K562 (cell line): ENCODE results near the gene IFT81. TPM values are rescaled to one million over a fixed set of nuclear protein-coding genes. Genes with fewer than 3 reads are reported as not detected.

Source experiments
- ATAC-seq: fragments of 200-7000 bp; cut with Tn5 transposase; 3 replicates; pipeline ENCODE4 v1.9.1; 2020; ENCODE audit warnings: moderate library complexity
- BruUV-seq: library from RNA; stranded (reverse); fragments of 400-500 nt; replicated peaks from 2 replicates; lab custom pipeline; 2021; lab: Mats Ljungman, UMichigan
- CTCF ChIA-PET: fragments of 300-600 bp; formaldehyde crosslinking; extraction: SDS; loops from one replicate; lab custom pipeline; 2021; ENCODE audit warnings: low intra/inter-chr PET ratio; lab: Yijun Ruan, JAX
- POLR2A ChIA-PET: fragments of 300-600, 350-650 bp; sonication (Branson Sonifier 250); formaldehyde crosslinking; extraction: SDS; loops from one replicate; lab custom pipeline; 2021; ENCODE audit warnings: antibody characterized with exemption, inconsistent platforms; lab: Yijun Ruan, JAX
- DNase-seq, 4 experiments: peaks; one replicate each; pipeline versions ENCODE4 v3.0.0 to v3.0.0-alpha.2; 2011 to 2018; ENCODE audit warnings: low spot score in 3 of 4, mixed read lengths in 3 of 4; ENCODE audit errors: extremely low read depth in 1 of 4
- FAIRE-seq: peaks from 2 replicates; lab custom pipeline; 2011; peaks lifted over from hg19 to GRCh38; lab: Jason Lieb, UNC
- H2AFZ ChIP-seq: 2 replicates; pipeline ENCODE4 v1.6.0; 2011; ENCODE audit warnings: low read depth, low read length, control low read depth, inconsistent platforms
- H3K27ac ChIP-seq: fragments of 200-600 bp; 3 replicates; pipeline ENCODE4 v1.8.0; 2011; ENCODE audit warnings: low read depth, mild to moderate bottlenecking, control low read depth, inconsistent platforms, low read length, moderate library complexity, mixed read lengths; ENCODE audit errors: extremely low read depth
- H3K27me3 ChIP-seq, 2 experiments: fragments of 300-600 bp in 1 of 2; 2 replicates in 1 of 2; 3 replicates in 1 of 2; pipeline versions ENCODE4 v1.6.0 to v1.8.0; 2011; ENCODE audit warnings: inconsistent platforms in 2 of 2, low read length in 2 of 2, mild to moderate bottlenecking in 1 of 2, mixed read lengths in 1 of 2, moderate library complexity in 1 of 2; ENCODE audit not compliant: control insufficient read depth in 2 of 2, insufficient read depth in 2 of 2
- H3K36me3 ChIP-seq: fragments of 300-600 bp; 3 replicates; pipeline ENCODE4 v1.8.0; 2011; ENCODE audit warnings: mild to moderate bottlenecking, low read length, inconsistent platforms; ENCODE audit not compliant: control insufficient read depth, insufficient read depth
- H3K4me1 ChIP-seq, 2 experiments: fragments of 200-600 bp in 1 of 2; replicated peaks in 1 of 2; 2 replicates in 1 of 2; 3 replicates in 1 of 2; pipeline versions ENCODE4 v1.5.1 to v1.8.0; 2011; ENCODE audit warnings: inconsistent platforms in 2 of 2, low read length in 2 of 2, mild to moderate bottlenecking in 1 of 2, mixed read lengths in 1 of 2, moderate library complexity in 1 of 2; ENCODE audit not compliant: control insufficient read depth in 2 of 2, insufficient read depth in 2 of 2
- H3K4me2 ChIP-seq: 2 replicates; pipeline ENCODE4 v1.6.1; 2011; ENCODE audit warnings: low read length, control low read depth, inconsistent platforms, mixed read lengths; ENCODE audit not compliant: insufficient read depth
- H3K4me3 ChIP-seq: fragments of 200-600 bp; sonication (generic), shearing (Covaris generic); 2 replicates; pipeline ENCODE4 v1.5.1; 2016; ENCODE audit warnings: control low read depth, inconsistent platforms
- H3K79me2 ChIP-seq: fragments of 200-600 bp; 3 replicates; pipeline ENCODE4 v1.8.0; 2011; ENCODE audit warnings: low read length, inconsistent platforms; ENCODE audit not compliant: control insufficient read depth, insufficient read depth
- H3K9ac ChIP-seq, 2 experiments: 2 replicates each; pipeline versions ENCODE4 v1.6.0 to v1.6.1; 2011; ENCODE audit warnings: low read depth in 2 of 2, low read length in 2 of 2, control low read depth in 1 of 2, inconsistent platforms in 1 of 2, mild to moderate bottlenecking in 1 of 2, mixed read lengths in 1 of 2; ENCODE audit not compliant: insufficient read depth in 1 of 2
- H3K9me1 ChIP-seq: one replicate; pipeline ENCODE4 v1.6.0; 2011; ENCODE audit warnings: inconsistent platforms, mild to moderate bottlenecking, low read length, moderate library complexity; ENCODE audit not compliant: control insufficient read depth, insufficient read depth
- H3K9me3 ChIP-seq: replicated peaks from 2 replicates; pipeline ENCODE4 v1.5.1; 2011; ENCODE audit warnings: low read depth, low read length, inconsistent platforms; ENCODE audit not compliant: control insufficient read depth, insufficient read depth
- H4K20me1 ChIP-seq: replicated peaks from 2 replicates; pipeline ENCODE4 v1.6.1; 2011; ENCODE audit warnings: low read length, inconsistent platforms, mixed read lengths; ENCODE audit not compliant: control insufficient read depth, insufficient read depth
- ATF1 ChIP-seq, 2 experiments: fragments of 450-650 bp in 1 of 2; IDR thresholded peaks; 2 replicates each; pipeline ENCODE4 v1.6.1; 2016; ENCODE audit warnings: missing compliant biosample characterization in 1 of 2, missing genetic modification characterization in 1 of 2
- BDP1 ChIP-seq: IDR thresholded peaks from 3 replicates; pipeline ENCODE4 v1.6.1; 2011; ENCODE audit not compliant: insufficient read length, insufficient read depth
- DACH1 ChIP-seq: fragments of 450-650 bp; IDR thresholded peaks from 2 replicates; pipeline ENCODE4 v1.6.1; 2018; ENCODE audit not compliant: partially characterized antibody
- EHMT2 ChIP-seq: fragments of 450-650 bp; IDR thresholded peaks from 2 replicates; pipeline ENCODE4 v1.6.1; 2018; ENCODE audit warnings: antibody characterized with exemption
- FOXK2 ChIP-seq, 2 experiments: fragments of 450-650 bp; IDR thresholded peaks in 1 of 2; conservative IDR thresholded peaks in 1 of 2; 2 replicates each; pipeline ENCODE4 v1.6.1; 2016; ENCODE audit warnings: low read depth in 2 of 2, mild to moderate bottlenecking in 1 of 2
- ILF3 ChIP-seq: fragments of 450-650 bp; IDR thresholded peaks from 2 replicates; pipeline ENCODE4 v1.6.1; 2018; ENCODE audit warnings: antibody characterized with exemption, mild to moderate bottlenecking, moderate library complexity, borderline replicate concordance
- MTA3 ChIP-seq: fragments of 450-650 bp; formaldehyde crosslinking; IDR thresholded peaks from 2 replicates; pipeline ENCODE4 v1.6.1; 2017; ENCODE audit warnings: mild to moderate bottlenecking, borderline replicate concordance
- TCF7 ChIP-seq: sonication (generic); IDR thresholded peaks from 2 replicates; pipeline ENCODE4 v1.6.1; 2016; ENCODE audit warnings: antibody characterized with exemption, borderline replicate concordance
- TEAD2 ChIP-seq: fragments of 450-650 bp; IDR thresholded peaks from 2 replicates; pipeline ENCODE4 v1.6.1; 2016; ENCODE audit warnings: missing genetic modification characterization, control low read depth, missing compliant biosample characterization
- WGBS: fragments of 100-300 bp; shearing (Covaris generic); methylation state at CpG from one replicate; pipeline ENCODE4 v1.1.6; 2016; ENCODE audit warnings: low coverage, mixed read lengths; ENCODE audit not compliant: insufficient coverage; ENCODE audit errors: missing lambda C conversion rate; 5-methylcytosine and 5-hydroxymethylcytosine counted together
- in situ Hi-C: fragments of 300-500 bp; cut with MboI; formaldehyde crosslinking; loops from 4 replicates; pipeline ENCODE4 v1.15.0; 2018; ENCODE audit warnings: inconsistent platforms, mixed read lengths
- intact Hi-C: fragments of 100-400 bp; cut with micrococcal nuclease; formaldehyde crosslinking; loops from 2 replicates; pipeline ENCODE4 v1.14.2; 2022
- polyA plus RNA-seq, 8 experiments: library from polyadenylated mRNA; depleted of rRNA in 4 of 8; stranded (reverse) in 5 of 8; unstranded in 3 of 8; fragments of >200 nt; fragmentation: Nextera tagmentation in 2 of 8; fragmentation: Illumina TruSeq in 1 of 8; extraction: Ambion mirVana in 2 of 8; extraction: Trizol in 1 of 8; gene quantifications; 2 replicates each; pipeline versions ENCODE4 v1.2.1 to v1.2.3, GENCODE V29; 2011 to 2014; ENCODE audit warnings: inconsistent platforms in 1 of 8, missing spikeins in 1 of 8
- total RNA-seq, 7 experiments: library from RNA; depleted of rRNA in 6 of 7; stranded (reverse); fragments of >200 nt in 6 of 7; fragmentation: Illumina TruSeq in 2 of 7; extraction: Trizol in 2 of 7; gene quantifications; 2 replicates each; pipeline versions ENCODE4 v1.2.1 to v1.2.3, GENCODE V29; 2011 to 2021; ENCODE audit warnings: low replicate concordance in 1 of 7
- TF ChIP-seq, protein P1 (sequence below): fragments of 250-450 bp; sonication (Bioruptor Pico); IDR thresholded peaks from 2 replicates; pipeline ENCODE4 v1.4.0; 2020; ENCODE audit warnings: mild to moderate bottlenecking, moderate library complexity
- TF ChIP-seq, protein P2 (sequence below), 3 experiments: IDR thresholded peaks in 2 of 3; conservative IDR thresholded peaks in 1 of 3; 2 replicates each; pipeline ENCODE4 v1.5.1; 2011 to 2012; ENCODE audit warnings: low read length in 3 of 3, mild to moderate bottlenecking in 3 of 3, control low read depth in 2 of 3, improper control_type of control experiment in 1 of 3, inconsistent platforms in 1 of 3, low read depth in 1 of 3, mixed read lengths in 1 of 3, moderate library complexity in 1 of 3; ENCODE audit not compliant: insufficient read depth in 2 of 3
- TF ChIP-seq, protein P3 (sequence below): fragments of 450-650 bp; IDR thresholded peaks from 2 replicates; pipeline ENCODE4 v1.6.1; 2017; ENCODE audit warnings: antibody characterized with exemption, mild to moderate bottlenecking
- TF ChIP-seq, protein P4 (sequence below): sonication (generic); formaldehyde crosslinking; IDR thresholded peaks from 2 replicates; pipeline ENCODE4 v1.8.0; 2022; ENCODE audit warnings: missing genetic modification reagents, mild to moderate bottlenecking, moderate library complexity, borderline replicate concordance

IFT81 gene
- total and polyA plus RNA-seq, 9 of the 15 experiments (the other 6 are each of a cell fraction or from before 2014, with no cell fraction given) = 2.8 to 11.9 (median 7.9) TPM

DNA sequence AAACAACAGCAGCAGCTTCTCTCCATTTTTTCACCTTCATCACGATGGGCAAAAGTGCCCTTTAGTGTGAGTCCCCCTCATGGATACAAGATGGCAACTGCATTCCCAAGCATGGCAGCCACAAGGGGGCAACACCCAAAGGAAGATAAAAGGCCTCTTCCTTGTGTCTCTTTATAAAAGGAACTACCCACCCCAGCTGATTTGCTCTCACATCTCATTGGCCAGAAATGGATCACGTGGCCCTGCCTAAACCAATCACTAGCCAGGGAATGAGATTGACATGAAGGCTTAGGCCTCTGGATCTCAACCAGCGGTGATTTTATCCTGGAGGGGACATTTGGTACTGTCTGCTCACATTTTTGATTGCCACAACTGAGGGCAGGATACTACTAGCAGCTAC, 21.9 kb upstream of the IFT81 start:
- peaks cover 3 to 8% of the 10 kb centered on the region in 2 experiments; a peak in 3 of 5 replicates for H3K4me1 ChIP-seq
- no peaks in the 10 kb centered on the region for H3K36me3 ChIP-seq
- H3K9me1 ChIP-seq = no peaks in the 10 kb centered on the region
- no peak overlapping the region for H3K4me3 ChIP-seq
- H3K27ac ChIP-seq = no peak overlapping the region
- no TSS peak for BruUV-seq
- ATAC-seq (peak; percentile 95), DNase-seq (peak; percentile 87 to 97 (median 95)), FAIRE-seq (peak; percentile 87)
- H3K9me3 ChIP-seq = no peaks in the 10 kb centered on the region
- 41% methylated on average over 3 of the region's 3 CpGs for WGBS
- H4K20me1 ChIP-seq = no peaks in the 10 kb centered on the region
- ChIA-PET CTCF (interaction anchor here (0.6 kb wide), 1 partner anchor 210 kb away, joined by 6 read pairs; no protein-coding TSS in a partner anchor), POLR2A (interaction anchor here (0.8 to 1.1 kb wide), 5 partner anchors 9 to 399 kb away, joined by 3 to 4 read pairs (median 3); no protein-coding TSS in a partner anchor)
- H3K4me2 ChIP-seq = no peak overlapping the region
- in situ Hi-C loops = loop anchor here (10.0 kb wide), 1 partner anchor 323 kb away; no protein-coding TSS in a partner anchor
- intact Hi-C loops = loop anchor here (5.0 to 10.0 kb wide), 3 partner anchors 120 to 253 kb away; no protein-coding TSS in a partner anchor
- H3K27me3 ChIP-seq = no peaks in the 10 kb centered on the region
- no peaks in the 10 kb centered on the region for H3K79me2 ChIP-seq
- no peak overlapping the region for H3K9ac ChIP-seq
- H2AFZ ChIP-seq = peak overlapping the region; percentile 84
- TF ChIP-seq TCF7 (0 out of 2 replicates have a peak, but pooled peaks have one; percentile 72), BDP1 (no peak), TEAD2 (tag) (peak; percentile 5; the same call in 1 of the 2 replicates), ILF3 (no peak), DACH1 (peak; percentile 81), ATF1 (CRISPR knock-in tag; IDR thresholded peaks at IDR 0.05) (no peak), ATF1 (tag; IDR thresholded peaks at IDR 0.05) (0 out of 2 replicates have a peak, but pooled peaks have one; percentile 2), FOXK2 (conservative IDR thresholded peaks at IDR 0.05 in 1 of 2, IDR thresholded peaks at IDR 0.05 in 1 of 2; ENCODE audit: low read depth in 2 of 2) (peak; percentile 65 to 77), EHMT2 (peak; percentile 41; the same call in 1 of the 2 replicates), MTA3 (peak; percentile 36; the same call in 1 of the 2 replicates)
- TF ChIP-seq, protein P1, sequence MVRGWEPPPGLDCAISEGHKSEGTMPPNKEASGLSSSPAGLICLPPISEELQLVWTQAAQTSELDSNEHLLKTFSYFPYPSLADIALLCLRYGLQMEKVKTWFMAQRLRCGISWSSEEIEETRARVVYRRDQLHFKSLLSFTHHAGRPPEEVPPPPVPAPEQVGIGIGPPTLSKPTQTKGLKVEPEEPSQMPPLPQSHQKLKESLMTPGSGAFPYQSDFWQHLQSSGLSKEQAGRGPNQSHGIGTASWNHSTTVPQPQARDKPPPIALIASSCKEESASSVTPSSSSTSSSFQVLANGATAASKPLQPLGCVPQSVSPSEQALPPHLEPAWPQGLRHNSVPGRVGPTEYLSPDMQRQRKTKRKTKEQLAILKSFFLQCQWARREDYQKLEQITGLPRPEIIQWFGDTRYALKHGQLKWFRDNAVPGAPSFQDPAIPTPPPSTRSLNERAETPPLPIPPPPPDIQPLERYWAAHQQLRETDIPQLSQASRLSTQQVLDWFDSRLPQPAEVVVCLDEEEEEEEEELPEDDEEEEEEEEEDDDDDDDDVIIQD = no peak
- TF ChIP-seq, protein P2, sequence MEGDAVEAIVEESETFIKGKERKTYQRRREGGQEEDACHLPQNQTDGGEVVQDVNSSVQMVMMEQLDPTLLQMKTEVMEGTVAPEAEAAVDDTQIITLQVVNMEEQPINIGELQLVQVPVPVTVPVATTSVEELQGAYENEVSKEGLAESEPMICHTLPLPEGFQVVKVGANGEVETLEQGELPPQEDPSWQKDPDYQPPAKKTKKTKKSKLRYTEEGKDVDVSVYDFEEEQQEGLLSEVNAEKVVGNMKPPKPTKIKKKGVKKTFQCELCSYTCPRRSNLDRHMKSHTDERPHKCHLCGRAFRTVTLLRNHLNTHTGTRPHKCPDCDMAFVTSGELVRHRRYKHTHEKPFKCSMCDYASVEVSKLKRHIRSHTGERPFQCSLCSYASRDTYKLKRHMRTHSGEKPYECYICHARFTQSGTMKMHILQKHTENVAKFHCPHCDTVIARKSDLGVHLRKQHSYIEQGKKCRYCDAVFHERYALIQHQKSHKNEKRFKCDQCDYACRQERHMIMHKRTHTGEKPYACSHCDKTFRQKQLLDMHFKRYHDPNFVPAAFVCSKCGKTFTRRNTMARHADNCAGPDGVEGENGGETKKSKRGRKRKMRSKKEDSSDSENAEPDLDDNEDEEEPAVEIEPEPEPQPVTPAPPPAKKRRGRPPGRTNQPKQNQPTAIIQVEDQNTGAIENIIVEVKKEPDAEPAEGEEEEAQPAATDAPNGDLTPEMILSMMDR (IDR thresholded peaks at IDR 0.05 in 2 of 3, conservative IDR thresholded peaks at IDR 0.05 in 1 of 3; ENCODE audit: insufficient read depth in 2 of 3, low read depth in 1 of 3, low read length in 3 of 3) = peak; percentile 76 to 81 (median 78)
- TF ChIP-seq, protein P3, sequence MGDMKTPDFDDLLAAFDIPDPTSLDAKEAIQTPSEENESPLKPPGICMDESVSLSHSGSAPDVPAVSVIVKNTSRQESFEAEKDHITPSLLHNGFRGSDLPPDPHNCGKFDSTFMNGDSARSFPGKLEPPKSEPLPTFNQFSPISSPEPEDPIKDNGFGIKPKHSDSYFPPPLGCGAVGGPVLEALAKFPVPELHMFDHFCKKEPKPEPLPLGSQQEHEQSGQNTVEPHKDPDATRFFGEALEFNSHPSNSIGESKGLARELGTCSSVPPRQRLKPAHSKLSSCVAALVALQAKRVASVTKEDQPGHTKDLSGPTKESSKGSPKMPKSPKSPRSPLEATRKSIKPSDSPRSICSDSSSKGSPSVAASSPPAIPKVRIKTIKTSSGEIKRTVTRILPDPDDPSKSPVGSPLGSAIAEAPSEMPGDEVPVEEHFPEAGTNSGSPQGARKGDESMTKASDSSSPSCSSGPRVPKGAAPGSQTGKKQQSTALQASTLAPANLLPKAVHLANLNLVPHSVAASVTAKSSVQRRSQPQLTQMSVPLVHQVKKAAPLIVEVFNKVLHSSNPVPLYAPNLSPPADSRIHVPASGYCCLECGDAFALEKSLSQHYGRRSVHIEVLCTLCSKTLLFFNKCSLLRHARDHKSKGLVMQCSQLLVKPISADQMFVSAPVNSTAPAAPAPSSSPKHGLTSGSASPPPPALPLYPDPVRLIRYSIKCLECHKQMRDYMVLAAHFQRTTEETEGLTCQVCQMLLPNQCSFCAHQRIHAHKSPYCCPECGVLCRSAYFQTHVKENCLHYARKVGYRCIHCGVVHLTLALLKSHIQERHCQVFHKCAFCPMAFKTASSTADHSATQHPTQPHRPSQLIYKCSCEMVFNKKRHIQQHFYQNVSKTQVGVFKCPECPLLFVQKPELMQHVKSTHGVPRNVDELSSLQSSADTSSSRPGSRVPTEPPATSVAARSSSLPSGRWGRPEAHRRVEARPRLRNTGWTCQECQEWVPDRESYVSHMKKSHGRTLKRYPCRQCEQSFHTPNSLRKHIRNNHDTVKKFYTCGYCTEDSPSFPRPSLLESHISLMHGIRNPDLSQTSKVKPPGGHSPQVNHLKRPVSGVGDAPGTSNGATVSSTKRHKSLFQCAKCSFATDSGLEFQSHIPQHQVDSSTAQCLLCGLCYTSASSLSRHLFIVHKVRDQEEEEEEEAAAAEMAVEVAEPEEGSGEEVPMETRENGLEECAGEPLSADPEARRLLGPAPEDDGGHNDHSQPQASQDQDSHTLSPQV = peak; percentile 50; the same call in 1 of the 2 replicates
- TF ChIP-seq, protein P4, sequence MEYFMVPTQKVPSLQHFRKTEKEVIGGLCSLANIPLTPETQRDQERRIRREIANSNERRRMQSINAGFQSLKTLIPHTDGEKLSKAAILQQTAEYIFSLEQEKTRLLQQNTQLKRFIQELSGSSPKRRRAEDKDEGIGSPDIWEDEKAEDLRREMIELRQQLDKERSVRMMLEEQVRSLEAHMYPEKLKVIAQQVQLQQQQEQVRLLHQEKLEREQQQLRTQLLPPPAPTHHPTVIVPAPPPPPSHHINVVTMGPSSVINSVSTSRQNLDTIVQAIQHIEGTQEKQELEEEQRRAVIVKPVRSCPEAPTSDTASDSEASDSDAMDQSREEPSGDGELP (CRISPR knock-in tag) = peak; percentile 96
